GM23338 (cell line): Measurements from ENCODE around the gene ADRA2B. TPM values are rescaled to one million over a fixed set of nuclear protein-coding genes. Genes with fewer than 3 reads are reported as not detected.

Experiments used
- ATAC-seq: fragments of 200-7000 bp; cut with Tn5 transposase; 3 replicates; pipeline ENCODE4 v1.9.1; 2020
- DNase-seq: peaks from one replicate; pipeline ENCODE4 v3.0.0-alpha.2; 2015; ENCODE audit warnings: low spot score
- H2AFZ ChIP-seq: fragments of 200-600 bp; sonication (generic); 2 replicates; pipeline ENCODE4 v1.8.0; 2016; ENCODE audit warnings: antibody characterized with exemption, mild to moderate bottlenecking, moderate library complexity
- H3F3A ChIP-seq: fragments of 200-600 bp; sonication (generic); replicated peaks from 2 replicates; pipeline ENCODE4 v1.8.0; 2017; ENCODE audit warnings: antibody characterized with exemption, mixed run types, low read depth
- H3K27ac ChIP-seq: fragments of 200-600 bp; sonication (generic); 2 replicates; pipeline ENCODE4 v1.6.1; 2016; ENCODE audit warnings: low read depth
- H3K27me3 ChIP-seq: fragments of 200-600 bp; sonication (generic); 2 replicates; pipeline ENCODE4 v1.8.0; 2016; ENCODE audit warnings: mild to moderate bottlenecking, mixed run types, moderate library complexity; ENCODE audit not compliant: insufficient read depth
- H3K36me3 ChIP-seq: fragments of 200-600 bp; sonication (generic); 2 replicates; pipeline ENCODE4 v1.8.0; 2016; ENCODE audit warnings: mild to moderate bottlenecking; ENCODE audit not compliant: insufficient read depth
- H3K4me1 ChIP-seq: fragments of 200-600 bp; sonication (generic); 2 replicates; pipeline ENCODE4 v1.8.0; 2016; ENCODE audit warnings: mild to moderate bottlenecking, moderate library complexity; ENCODE audit not compliant: insufficient read depth
- H3K4me2 ChIP-seq: fragments of 200-600 bp; sonication (generic); 2 replicates; pipeline ENCODE4 v1.7.1; 2017; ENCODE audit warnings: mixed run types
- H3K4me3 ChIP-seq: fragments of 200-600 bp; sonication (generic); 2 replicates; pipeline ENCODE4 v1.6.1; 2016; ENCODE audit warnings: mixed run types
- H3K79me2 ChIP-seq: fragments of 200-600 bp; sonication (generic); replicated peaks from 2 replicates; pipeline ENCODE4 v1.8.0; 2017; ENCODE audit warnings: mild to moderate bottlenecking; ENCODE audit not compliant: insufficient read depth
- H3K9me2 ChIP-seq: fragments of 200-600 bp; sonication (generic); 2 replicates; pipeline ENCODE4 v1.8.0; 2017; ENCODE audit not compliant: insufficient read depth
- H4K20me1 ChIP-seq: fragments of 200-600 bp; sonication (generic); replicated peaks from 2 replicates; pipeline ENCODE4 v1.8.0; 2017; ENCODE audit warnings: mild to moderate bottlenecking; ENCODE audit not compliant: insufficient read depth
- H3K27ac Mint-ChIP-seq: 2 replicates; pipeline ENCODE4 v1.8.0; 2020; ENCODE audit warnings: inconsistent platforms, mild to moderate bottlenecking, moderate library complexity, mixed read lengths
- H3K27me3 Mint-ChIP-seq: 3 replicates; pipeline ENCODE4 v1.8.0; 2022; ENCODE audit warnings: low read depth, mild to moderate bottlenecking, moderate library complexity, mixed read lengths, inconsistent platforms; ENCODE audit not compliant: insufficient read depth, poor library complexity
- H3K36me3 Mint-ChIP-seq: 3 replicates; pipeline ENCODE4 v1.8.0; 2021; ENCODE audit warnings: low read depth, mild to moderate bottlenecking, inconsistent platforms, moderate library complexity, mixed read lengths
- H3K4me1 Mint-ChIP-seq: 3 replicates; pipeline ENCODE4 v1.8.0; 2020; ENCODE audit warnings: mild to moderate bottlenecking, inconsistent platforms, mixed read lengths
- H3K4me3 Mint-ChIP-seq: 3 replicates; pipeline ENCODE4 v1.8.0; 2021; ENCODE audit warnings: moderate library complexity, mild to moderate bottlenecking, inconsistent platforms, mixed read lengths
- H3K9me3 Mint-ChIP-seq: 3 replicates; pipeline ENCODE4 v1.8.0; 2020; ENCODE audit warnings: moderate library complexity, mild to moderate bottlenecking, inconsistent platforms, mixed read lengths
- CREB1 ChIP-seq: fragments of 250-450 bp; sonication (Bioruptor Pico); IDR thresholded peaks from 2 replicates; pipeline ENCODE4 v1.5.0; 2020; ENCODE audit warnings: low read depth, mild to moderate bottlenecking, moderate library complexity
- CTCF ChIP-seq, 2 experiments: fragments of 200-600 bp in 1 of 2; sonication (generic) in 1 of 2; conservative IDR thresholded peaks; 2 replicates each; pipeline versions ENCODE4 v1.5.1 to v1.6.1; 2016 to 2017; ENCODE audit warnings: antibody characterized with exemption in 2 of 2, low read depth in 2 of 2, mild to moderate bottlenecking in 2 of 2, moderate library complexity in 1 of 2
- ETS1 ChIP-seq: IDR thresholded peaks from 2 replicates; pipeline ENCODE4 v1.6.1; 2016; ENCODE audit warnings: antibody characterized with exemption
- JUNB ChIP-seq: IDR thresholded peaks from one replicate; pipeline ENCODE4 v1.6.1; 2016; ENCODE audit warnings: antibody characterized with exemption; ENCODE audit not compliant: unreplicated experiment
- NANOG ChIP-seq: IDR thresholded peaks from 2 replicates; pipeline ENCODE4 v1.6.1; 2016; ENCODE audit warnings: antibody characterized with exemption, borderline replicate concordance
- ZNF462 ChIP-seq: fragments of 250-450 bp; sonication (Bioruptor Pico); IDR thresholded peaks from 2 replicates; pipeline ENCODE4 v1.5.0; 2020; ENCODE audit warnings: mild to moderate bottlenecking, moderate library complexity
- polyA plus RNA-seq: library from polyadenylated mRNA; unstranded; fragments of >200 nt; fragmentation: Nextera tagmentation; extraction: Ambion mirVana; gene quantifications from 2 replicates; pipeline ENCODE4 v1.2.1, GENCODE V29; 2016
- total RNA-seq: library from RNA; depleted of rRNA; stranded (reverse); fragments of >200 nt; shearing (Covaris generic); gene quantifications from 2 replicates; pipeline ENCODE4 v1.2.3, GENCODE V29; 2014

The ADRA2B gene
- total and polyA plus RNA-seq, 2 experiments from 2014 or later, result 1.7 to 5.9 TPM

DNA sequence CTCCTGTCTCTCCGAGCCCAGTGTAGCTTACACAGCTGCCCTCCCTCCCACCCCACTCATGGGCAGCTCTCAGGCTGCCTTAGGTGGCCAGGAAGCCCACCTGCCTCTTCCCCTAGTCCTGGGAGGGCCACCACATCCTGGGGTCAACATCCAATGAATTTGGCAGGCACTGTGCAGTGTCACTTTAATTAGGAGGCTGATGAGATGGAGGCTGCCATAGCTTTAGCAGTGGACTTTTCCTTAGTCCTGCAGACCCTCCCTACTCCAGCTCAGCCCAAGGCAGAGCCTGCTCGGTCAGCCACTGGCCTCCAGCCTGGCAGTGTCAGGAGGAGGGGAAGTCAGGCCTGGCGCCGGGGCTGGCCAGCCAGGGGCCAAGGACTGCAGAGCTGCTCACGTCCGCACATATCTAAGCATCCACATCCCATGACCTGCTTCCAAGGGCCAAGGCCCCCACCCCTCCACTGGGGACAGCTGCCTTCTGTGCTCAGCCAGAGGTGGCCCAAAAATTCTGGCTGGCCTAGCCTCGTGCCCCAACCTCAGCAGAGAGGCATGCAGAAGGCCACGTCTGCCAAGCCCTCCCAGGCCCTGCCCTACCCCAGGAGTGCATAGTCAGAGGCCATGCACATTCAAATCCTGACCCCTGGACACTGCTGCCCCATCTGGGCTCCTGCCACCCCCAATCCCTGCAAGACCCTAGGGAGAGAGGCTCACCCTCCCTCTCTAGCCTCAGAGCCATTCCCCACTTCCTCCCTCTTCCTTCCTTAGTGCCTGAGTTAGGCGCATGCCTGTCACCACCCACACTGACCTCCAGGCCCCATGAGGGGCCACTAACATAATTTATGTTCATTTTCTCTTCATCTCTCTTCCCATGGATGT, 33.1 kb downstream of the ADRA2B start:
- DNase-seq, result no peak
- Histone ChIP-seq H3F3A (no peaks in the 10 kb centered on the region), H2AFZ (no peak overlapping the region), H3K4me2 (no peak overlapping the region), H3K27me3 (no peaks in the 10 kb centered on the region), H3K79me2 (no peaks in the 10 kb centered on the region), H3K27ac (no peak overlapping the region), H3K36me3 (no peaks in the 10 kb centered on the region), H4K20me1 (no peaks in the 10 kb centered on the region), H3K9me2 (no peaks in the 10 kb centered on the region), H3K4me3 (no peak overlapping the region), H3K4me1 (no peaks in the 10 kb centered on the region)
- no peak overlapping the region for H3K27ac Mint-ChIP-seq
- no peak for TF ChIP-seq JUNB
- no peak for TF ChIP-seq NANOG
- no peak for TF ChIP-seq CTCF (conservative IDR thresholded peaks at IDR 0.05; ENCODE audit: low read depth in 2 of 2)
- TF ChIP-seq ZNF462, result no peak
- no peak for TF ChIP-seq CREB1 (CRISPR knock-in tag)
- no peak for TF ChIP-seq ETS1
- no peak overlapping the region for H3K4me3 Mint-ChIP-seq
- H3K9me3 Mint-ChIP-seq, result no peaks in the 10 kb centered on the region
- H3K27me3 Mint-ChIP-seq, result peaks cover 3% of the 10 kb centered on the region
- no peaks in the 10 kb centered on the region for H3K36me3 Mint-ChIP-seq
- no peak for ATAC-seq
- no peaks in the 10 kb centered on the region for H3K4me1 Mint-ChIP-seq
